AG04449 (cell line): ENCODE data around the gene MGMT.

Experiments
- CTCF ChIA-PET: fragments of 350-600 bp; formaldehyde crosslinking; extraction: SDS; loops from one replicate; lab custom pipeline; 2021; ENCODE audit warnings: antibody characterized with exemption; lab: Yijun Ruan, JAX
- POLR2A ChIA-PET: fragments of 400-600, 350-600 bp; formaldehyde crosslinking; extraction: SDS; loops from one replicate; lab custom pipeline; 2020; ENCODE audit warnings: antibody characterized with exemption, inconsistent platforms; lab: Yijun Ruan, JAX
- DNase-seq: peaks from one replicate; pipeline ENCODE4 v3.0.0-alpha.2; 2010; ENCODE audit warnings: low read depth, low spot score
- H3K4me3 ChIP-seq: 2 replicates; pipeline ENCODE4 v1.5.1; 2011; ENCODE audit warnings: low read depth, mild to moderate bottlenecking, control low read depth, low read length
- TF ChIP-seq, protein P1 (sequence below): IDR thresholded peaks from one replicate; pipeline ENCODE4 v1.5.1; 2011; ENCODE audit warnings: mild to moderate bottlenecking, moderate library complexity, low read length, control low read depth, inconsistent platforms; ENCODE audit not compliant: insufficient read depth; ENCODE audit errors: missing control alignments

The MGMT gene

DNA sequence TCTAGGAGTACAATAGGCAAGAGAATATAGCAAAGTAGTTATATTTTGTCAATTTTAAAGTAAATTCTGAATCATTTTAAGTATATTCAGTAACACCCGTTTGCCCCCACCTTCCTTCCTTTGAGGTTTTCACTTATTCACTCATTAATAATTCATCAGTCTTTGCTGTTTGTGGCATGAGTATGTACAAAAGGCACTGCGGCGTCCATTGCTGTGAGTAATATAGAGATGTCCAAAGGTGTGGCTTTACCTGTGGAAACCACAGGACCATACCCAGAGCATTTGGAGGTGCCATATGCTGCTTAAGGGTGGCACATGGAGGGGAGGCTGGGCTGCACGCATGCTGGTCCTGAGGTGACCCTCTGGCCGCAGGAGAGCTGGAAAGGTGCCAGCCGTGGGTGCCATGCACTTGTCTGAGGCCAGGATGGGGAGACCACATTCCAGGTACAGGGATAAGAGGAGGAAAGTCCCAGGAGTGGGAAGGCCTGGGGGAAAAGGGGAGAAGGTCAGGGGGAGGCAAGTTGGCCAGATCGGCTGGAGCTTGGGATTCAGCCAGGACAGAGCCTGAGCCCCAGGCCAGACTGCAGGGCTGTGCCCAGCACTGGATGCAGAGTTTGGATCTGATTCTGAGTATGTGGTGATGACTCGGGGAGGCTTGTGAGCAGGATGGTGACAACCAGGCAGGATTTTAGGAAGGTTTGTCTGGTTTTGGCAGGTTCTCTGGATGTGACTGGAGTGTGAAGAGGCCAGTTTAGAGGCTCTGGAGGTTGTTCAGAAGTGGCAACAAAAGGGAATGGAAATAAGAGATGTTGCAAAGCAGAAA is 223.4 kb downstream of the MGMT start:
- ChIA-PET CTCF (no interaction called here), POLR2A (no interaction called here)
- H3K4me3 ChIP-seq: no peak overlapping the region
- no peak for DNase-seq
- TF ChIP-seq, protein P1, sequence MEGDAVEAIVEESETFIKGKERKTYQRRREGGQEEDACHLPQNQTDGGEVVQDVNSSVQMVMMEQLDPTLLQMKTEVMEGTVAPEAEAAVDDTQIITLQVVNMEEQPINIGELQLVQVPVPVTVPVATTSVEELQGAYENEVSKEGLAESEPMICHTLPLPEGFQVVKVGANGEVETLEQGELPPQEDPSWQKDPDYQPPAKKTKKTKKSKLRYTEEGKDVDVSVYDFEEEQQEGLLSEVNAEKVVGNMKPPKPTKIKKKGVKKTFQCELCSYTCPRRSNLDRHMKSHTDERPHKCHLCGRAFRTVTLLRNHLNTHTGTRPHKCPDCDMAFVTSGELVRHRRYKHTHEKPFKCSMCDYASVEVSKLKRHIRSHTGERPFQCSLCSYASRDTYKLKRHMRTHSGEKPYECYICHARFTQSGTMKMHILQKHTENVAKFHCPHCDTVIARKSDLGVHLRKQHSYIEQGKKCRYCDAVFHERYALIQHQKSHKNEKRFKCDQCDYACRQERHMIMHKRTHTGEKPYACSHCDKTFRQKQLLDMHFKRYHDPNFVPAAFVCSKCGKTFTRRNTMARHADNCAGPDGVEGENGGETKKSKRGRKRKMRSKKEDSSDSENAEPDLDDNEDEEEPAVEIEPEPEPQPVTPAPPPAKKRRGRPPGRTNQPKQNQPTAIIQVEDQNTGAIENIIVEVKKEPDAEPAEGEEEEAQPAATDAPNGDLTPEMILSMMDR: no peak

DNA sequence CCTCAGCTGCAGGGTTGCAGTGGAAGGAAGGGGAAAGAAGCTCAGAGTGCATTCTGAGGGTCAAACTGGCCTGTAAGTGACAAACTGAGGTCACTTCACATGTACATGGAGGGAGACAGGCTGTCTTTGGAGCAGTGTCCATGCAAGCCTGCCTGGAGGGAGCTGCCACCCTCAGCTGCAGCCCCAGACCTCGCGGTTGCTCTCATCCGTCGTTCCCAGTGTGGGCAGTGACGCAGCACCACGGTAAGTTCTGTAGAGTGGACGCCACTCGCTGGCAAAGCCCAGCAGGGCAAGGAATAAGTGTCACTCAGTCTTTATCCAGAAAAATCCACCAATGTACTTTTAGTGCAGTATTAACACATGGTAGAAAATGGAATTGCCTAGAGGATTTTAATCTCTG is 225.7 kb downstream of the MGMT start:
- DNase-seq: no peak
- H3K4me3 ChIP-seq: no peak overlapping the region
- ChIA-PET POLR2A (no interaction called here), CTCF (no interaction called here)
- TF ChIP-seq, protein P1: no peak

DNA sequence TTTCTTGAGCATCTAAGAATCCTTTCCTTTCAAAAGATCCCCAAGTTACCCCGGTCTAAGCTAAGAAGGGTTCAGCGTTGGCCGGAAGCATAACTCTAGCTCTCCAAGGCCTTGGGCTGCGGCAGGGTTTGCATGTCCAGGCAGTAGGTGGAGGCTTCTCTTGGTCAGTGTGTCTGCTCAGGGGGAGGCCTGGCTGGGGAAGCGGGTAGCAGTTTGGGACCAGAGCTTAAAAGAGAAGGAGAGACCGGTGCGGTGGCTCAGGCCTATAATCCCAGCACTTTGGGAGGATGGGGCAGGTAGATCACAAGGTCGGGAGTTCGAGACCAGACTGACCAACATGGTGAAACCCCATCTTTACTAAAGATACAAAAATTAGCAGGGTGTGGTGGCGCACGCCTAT is 226.3 kb downstream of the MGMT start:
- DNase-seq: no peak
- H3K4me3 ChIP-seq: no peak overlapping the region
- POLR2A ChIA-PET: no interaction called here
- TF ChIP-seq, protein P1: no peak
- CTCF ChIA-PET: no interaction called here

DNA sequence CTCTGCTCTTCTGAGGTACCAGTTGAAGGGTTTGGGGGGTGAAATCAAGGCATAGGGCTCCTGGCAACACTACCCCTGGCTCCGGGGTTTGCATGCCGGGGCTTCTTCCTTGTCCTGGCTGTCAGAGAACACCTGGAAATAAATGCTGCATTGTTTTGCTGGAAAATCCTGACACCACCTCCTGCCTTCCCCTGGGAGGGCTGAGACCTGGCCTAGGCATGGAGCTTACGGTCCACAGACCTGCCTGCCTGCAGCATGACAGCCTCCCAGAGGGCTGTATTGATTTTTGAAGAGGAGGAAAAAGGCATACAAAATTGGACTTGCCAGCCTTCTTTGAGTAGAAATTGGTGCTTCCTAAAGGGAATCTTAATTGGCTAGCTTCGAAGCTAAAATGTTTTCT is 227.1 kb downstream of the MGMT start:
- no peak for DNase-seq
- POLR2A ChIA-PET: no interaction called here
- H3K4me3 ChIP-seq: no peak overlapping the region
- TF ChIP-seq, protein P1: no peak
- CTCF ChIA-PET: no interaction called here

DNA sequence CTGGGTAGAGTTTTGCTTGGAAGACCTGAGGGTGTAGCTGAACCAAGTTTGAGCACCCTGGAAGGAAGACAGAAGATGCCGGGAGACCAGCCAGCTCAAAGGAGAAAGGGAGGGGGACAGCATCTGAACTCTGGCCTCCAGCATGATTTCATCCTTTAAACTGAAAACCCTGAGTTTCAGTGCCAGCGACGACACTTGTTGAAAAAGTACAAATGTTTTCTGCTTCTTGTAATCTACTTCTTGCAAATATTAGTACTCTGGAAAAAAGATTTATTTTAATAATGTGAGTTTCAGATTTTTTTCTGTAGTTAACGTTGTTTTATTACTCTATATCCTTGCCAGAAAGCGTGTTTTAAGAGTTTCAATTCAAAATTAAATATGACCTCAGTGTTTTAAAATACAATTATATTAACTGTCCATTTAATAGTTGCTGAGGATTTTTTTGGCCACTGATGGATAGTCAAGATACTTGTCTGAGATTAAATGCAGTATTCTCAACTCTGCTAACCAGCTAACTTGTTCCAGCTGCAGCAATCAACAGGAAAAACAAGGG is 227.7 kb downstream of the MGMT start:
- CTCF ChIA-PET: no interaction called here
- TF ChIP-seq, protein P1: no peak
- no peak for DNase-seq
- POLR2A ChIA-PET: no interaction called here
- no peak overlapping the region for H3K4me3 ChIP-seq

DNA sequence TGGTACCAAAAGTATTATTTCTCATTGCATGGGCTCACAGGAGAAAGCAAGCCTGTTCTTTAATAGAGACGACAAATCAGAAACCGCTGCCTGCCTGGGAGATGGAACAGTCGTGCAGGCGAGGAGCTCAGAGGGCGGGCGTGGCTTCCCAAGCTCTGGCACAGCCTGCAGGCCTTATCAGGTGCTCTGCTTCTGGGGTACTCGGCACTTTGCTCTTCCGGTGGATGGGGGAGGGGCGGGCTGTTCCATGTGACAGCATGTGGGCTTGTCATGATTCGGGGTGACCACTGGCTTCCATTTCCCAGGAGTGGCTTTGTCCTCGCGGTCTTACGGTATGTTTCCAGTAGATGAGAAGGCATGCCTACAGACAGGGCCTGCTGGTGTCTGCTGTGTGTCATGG is 228.6 kb downstream of the MGMT start:
- ChIA-PET CTCF (no interaction called here), POLR2A (no interaction called here)
- H3K4me3 ChIP-seq: no peak overlapping the region
- DNase-seq: no peak
- TF ChIP-seq, protein P1: no peak
